Measurements from ENCODE around the gene MBOAT2. TPM values are rescaled to one million over a fixed set of nuclear protein-coding genes. Genes with fewer than 3 reads are reported as not detected.
"Not testable (repeated sequence)": the region's sequence is repeated elsewhere in the genome, so short reads cannot be mapped to it uniquely, and the experiment has no call there.

MBOAT2 gene
- total and polyA plus RNA-seq, 4 donors = 75.1 to 116 (median 85.5) TPM

DNA sequence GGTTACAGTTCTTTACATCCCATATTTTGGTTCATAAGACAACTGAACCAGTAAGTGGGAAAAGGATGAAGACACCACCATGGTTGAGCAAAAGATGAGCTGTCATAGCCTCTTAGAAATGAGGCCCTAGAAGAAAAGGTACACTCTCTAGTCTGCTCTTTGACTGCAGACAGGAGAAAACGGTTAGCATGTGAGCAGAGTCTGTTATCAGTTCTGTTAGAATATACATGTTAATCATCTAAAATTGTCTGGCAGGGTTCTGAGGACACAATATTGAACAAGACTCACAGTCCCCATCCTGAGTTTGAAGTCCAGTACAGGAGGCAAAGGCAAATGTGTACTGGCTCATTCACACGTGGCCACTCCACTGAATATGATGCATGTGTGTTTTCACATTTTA is 78.1 kb downstream of the MBOAT2 start:
- no CpG with 5 or more reads among the region's 2 CpGs for WGBS (ENCODE audit: insufficient coverage)
- DNase-seq (ENCODE audit: low read depth in 4 of 6, low spot score in 6 of 6) = no peak
- Histone ChIP-seq H3K9me3 (ENCODE audit: control insufficient read depth, insufficient read depth, low read length) (no peaks in the 10 kb centered on the region), H3K4me3 (ENCODE audit: low read depth, low read length) (no peak overlapping the region), H3K27ac (ENCODE audit: low read depth, low read length) (no peak overlapping the region), H3K27me3 (ENCODE audit: control insufficient read depth, insufficient read depth, low read length) (no peaks in the 10 kb centered on the region), H3K4me1 (ENCODE audit: control insufficient read depth, insufficient read depth, low read length) (peaks cover 22% of the 10 kb centered on the region), H3K36me3 (ENCODE audit: control insufficient read depth, insufficient read depth, low read length) (no peaks in the 10 kb centered on the region)

GRCh38 chr2:8923183-8923582 is 80.3 kb downstream of the MBOAT2 start:
- DNase-seq (ENCODE audit: low read depth in 4 of 6, low spot score in 6 of 6) = no peak
- H3K27ac ChIP-seq (ENCODE audit: low read depth, low read length) = no peak overlapping the region
- no peak overlapping the region for H3K4me3 ChIP-seq (ENCODE audit: low read depth, low read length)
- WGBS (ENCODE audit: insufficient coverage) = 86% methylated on average over 1 of the region's 1 CpG
- no peaks in the 10 kb centered on the region for H3K27me3 ChIP-seq (ENCODE audit: control insufficient read depth, insufficient read depth, low read length)
- H3K36me3 ChIP-seq (ENCODE audit: control insufficient read depth, insufficient read depth, low read length) = no peaks in the 10 kb centered on the region
- no peaks in the 10 kb centered on the region for H3K9me3 ChIP-seq (ENCODE audit: control insufficient read depth, insufficient read depth, low read length)
- peaks cover 22% of the 10 kb centered on the region for H3K4me1 ChIP-seq (ENCODE audit: control insufficient read depth, insufficient read depth, low read length)

DNA sequence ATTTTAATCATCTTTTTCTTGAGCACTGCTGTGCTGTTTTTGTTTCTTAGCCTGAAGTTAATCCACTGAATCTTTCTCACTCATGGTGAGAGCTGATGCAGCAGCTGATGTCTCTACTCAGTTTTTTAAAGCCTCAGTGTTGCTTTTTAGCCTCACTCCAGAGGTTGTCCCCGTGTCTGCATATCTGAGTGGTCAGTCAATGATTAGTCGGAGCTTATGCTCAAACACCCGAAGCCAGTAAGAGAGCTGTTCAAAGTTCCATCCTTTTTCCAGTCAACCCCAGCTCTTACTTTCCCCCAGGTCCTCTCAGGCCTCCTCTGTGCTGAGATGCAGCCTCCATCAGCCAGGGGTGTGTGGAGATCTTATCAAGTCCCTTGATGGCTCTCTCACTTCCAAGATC is 81.1 kb downstream of the MBOAT2 start:
- no peak for DNase-seq (ENCODE audit: low read depth in 4 of 6, low spot score in 6 of 6)
- Histone ChIP-seq H3K4me3 (ENCODE audit: low read depth, low read length) (no peak overlapping the region), H3K4me1 (ENCODE audit: control insufficient read depth, insufficient read depth, low read length) (peaks cover 14% of the 10 kb centered on the region), H3K27me3 (ENCODE audit: control insufficient read depth, insufficient read depth, low read length) (no peaks in the 10 kb centered on the region), H3K9me3 (ENCODE audit: control insufficient read depth, insufficient read depth, low read length) (no peaks in the 10 kb centered on the region), H3K36me3 (ENCODE audit: control insufficient read depth, insufficient read depth, low read length) (no peaks in the 10 kb centered on the region), H3K27ac (ENCODE audit: low read depth, low read length) (no peak overlapping the region)
- WGBS (ENCODE audit: insufficient coverage) = 86% methylated on average over 3 of the region's 3 CpGs

DNA sequence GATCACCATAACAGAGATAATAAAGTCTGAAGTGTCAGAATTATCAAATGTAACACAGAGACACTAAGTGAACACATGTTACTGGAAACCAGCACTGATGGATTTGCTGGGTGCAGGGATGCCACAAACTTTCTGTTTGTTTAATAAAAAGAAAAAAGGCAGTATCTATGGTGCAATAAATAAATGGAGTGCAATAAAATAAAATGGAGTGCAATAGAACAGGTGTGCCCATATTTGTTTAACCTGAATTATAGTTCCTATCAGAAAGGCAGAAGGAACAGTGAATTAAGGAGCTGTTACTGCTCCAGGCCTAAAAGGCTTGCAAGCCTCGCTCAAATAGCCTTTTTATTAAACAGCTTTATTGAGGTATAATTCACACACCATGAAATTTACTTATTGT is 85.1 kb downstream of the MBOAT2 start:
- Histone ChIP-seq H3K9me3 (ENCODE audit: control insufficient read depth, insufficient read depth, low read length) (no peaks in the 10 kb centered on the region), H3K27ac (ENCODE audit: low read depth, low read length) (no peak overlapping the region), H3K4me1 (ENCODE audit: control insufficient read depth, insufficient read depth, low read length) (no peaks in the 10 kb centered on the region), H3K36me3 (ENCODE audit: control insufficient read depth, insufficient read depth, low read length) (no peaks in the 10 kb centered on the region), H3K27me3 (ENCODE audit: control insufficient read depth, insufficient read depth, low read length) (no peaks in the 10 kb centered on the region), H3K4me3 (ENCODE audit: low read depth, low read length) (no peak overlapping the region)
- no CpG with 5 or more reads among the region's 1 CpG for WGBS (ENCODE audit: insufficient coverage)
- no peak for DNase-seq (ENCODE audit: low read depth in 4 of 6, low spot score in 6 of 6)

- H3K27me3 ChIP-seq (ENCODE audit: control insufficient read depth, insufficient read depth, low read length) = no peaks in the 10 kb centered on the region
- no peaks in the 10 kb centered on the region for H3K4me1 ChIP-seq (ENCODE audit: control insufficient read depth, insufficient read depth, low read length)
- no peaks in the 10 kb centered on the region for H3K9me3 ChIP-seq (ENCODE audit: control insufficient read depth, insufficient read depth, low read length)
- 94% methylated on average over 2 of the region's 4 CpGs for WGBS (ENCODE audit: insufficient coverage)
- no peak overlapping the region for H3K4me3 ChIP-seq (ENCODE audit: low read depth, low read length)
- no peak for DNase-seq (ENCODE audit: low read depth in 4 of 6, low spot score in 6 of 6)
- H3K27ac ChIP-seq (ENCODE audit: low read depth, low read length) = no peak overlapping the region
- no peaks in the 10 kb centered on the region for H3K36me3 ChIP-seq (ENCODE audit: control insufficient read depth, insufficient read depth, low read length)
These were observed 87.5 kb downstream of the MBOAT2 start for GRCh38 chr2:8915941-8916340.

DNA sequence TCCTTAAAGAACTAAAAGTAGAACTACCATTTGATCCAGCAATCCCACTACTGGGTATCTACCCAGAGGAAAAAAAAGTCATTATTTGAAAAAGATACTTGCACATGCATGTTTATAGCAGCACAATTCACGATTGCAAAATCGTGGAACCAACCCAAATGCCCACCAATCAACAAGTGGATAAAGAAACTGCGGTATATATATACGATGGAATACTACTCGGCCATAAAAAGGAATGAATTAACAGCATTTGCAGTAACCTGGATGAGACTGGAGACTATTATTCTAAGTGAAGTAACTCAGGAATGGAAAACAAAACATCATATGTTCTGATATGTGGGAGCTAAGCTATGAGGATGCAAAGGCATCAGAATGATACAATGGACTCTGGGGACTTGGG is 89.7 kb downstream of the MBOAT2 start:
- not testable (repeated sequence) for H3K27me3 ChIP-seq (ENCODE audit: control insufficient read depth, insufficient read depth, low read length); H3K4me3 ChIP-seq (ENCODE audit: low read depth, low read length); H3K27ac ChIP-seq (ENCODE audit: low read depth, low read length); H3K4me1 ChIP-seq (ENCODE audit: control insufficient read depth, insufficient read depth, low read length); H3K36me3 ChIP-seq (ENCODE audit: control insufficient read depth, insufficient read depth, low read length); H3K9me3 ChIP-seq (ENCODE audit: control insufficient read depth, insufficient read depth, low read length); DNase-seq (ENCODE audit: low read depth in 4 of 6, low spot score in 6 of 6)
- 100% methylated on average over 3 of the region's 5 CpGs for WGBS (ENCODE audit: insufficient coverage)

GRCh38 chr2:8907764-8908288 is 95.7 kb downstream of the MBOAT2 start:
- no CpG with 5 or more reads among the region's 3 CpGs for WGBS (ENCODE audit: insufficient coverage)
- H3K4me1 ChIP-seq (ENCODE audit: control insufficient read depth, insufficient read depth, low read length) = no peaks in the 10 kb centered on the region
- DNase-seq (ENCODE audit: low read depth in 4 of 6, low spot score in 6 of 6) = peak in 1 of 6 donors; percentile 16
- H3K27me3 ChIP-seq (ENCODE audit: control insufficient read depth, insufficient read depth, low read length) = no peaks in the 10 kb centered on the region
- no peak overlapping the region for H3K27ac ChIP-seq (ENCODE audit: low read depth, low read length)
- no peak overlapping the region for H3K4me3 ChIP-seq (ENCODE audit: low read depth, low read length)
- no peaks in the 10 kb centered on the region for H3K9me3 ChIP-seq (ENCODE audit: control insufficient read depth, insufficient read depth, low read length)
- no peaks in the 10 kb centered on the region for H3K36me3 ChIP-seq (ENCODE audit: control insufficient read depth, insufficient read depth, low read length)

- not testable (repeated sequence) for H3K4me3 ChIP-seq (ENCODE audit: low read depth, low read length); DNase-seq (ENCODE audit: low read depth in 4 of 6, low spot score in 6 of 6); H3K4me1 ChIP-seq (ENCODE audit: control insufficient read depth, insufficient read depth, low read length); H3K27ac ChIP-seq (ENCODE audit: low read depth, low read length); H3K27me3 ChIP-seq (ENCODE audit: control insufficient read depth, insufficient read depth, low read length); H3K9me3 ChIP-seq (ENCODE audit: control insufficient read depth, insufficient read depth, low read length); H3K36me3 ChIP-seq (ENCODE audit: control insufficient read depth, insufficient read depth, low read length)
- 89% methylated on average over 6 of the region's 7 CpGs for WGBS (ENCODE audit: insufficient coverage)
These were observed 99.6 kb downstream of the MBOAT2 start for GRCh38 chr2:8903924-8904323.

DNA sequence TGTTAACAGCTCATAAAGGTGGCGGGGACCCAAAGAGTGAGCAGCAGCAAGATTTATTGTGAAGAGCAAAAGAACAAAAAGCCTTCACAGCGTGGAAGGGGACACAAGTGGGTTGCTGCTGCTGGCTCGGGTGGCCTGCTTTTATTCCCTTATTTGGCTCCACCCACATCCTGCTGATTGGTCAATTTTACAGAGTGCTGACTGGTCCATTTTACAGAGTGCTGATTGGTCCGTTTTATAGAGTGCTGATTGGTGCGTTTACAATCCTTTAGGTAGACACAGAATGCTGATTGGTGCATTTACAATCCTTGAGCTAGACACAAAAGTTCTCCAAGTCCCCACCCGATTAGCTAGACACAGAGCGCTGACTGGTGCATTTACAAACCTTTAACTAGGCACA is 100.7 kb downstream of the MBOAT2 start:
- 91% methylated on average over 4 of the region's 7 CpGs for WGBS (ENCODE audit: insufficient coverage)
- H3K4me1 ChIP-seq (ENCODE audit: control insufficient read depth, insufficient read depth, low read length); H3K36me3 ChIP-seq (ENCODE audit: control insufficient read depth, insufficient read depth, low read length); H3K27me3 ChIP-seq (ENCODE audit: control insufficient read depth, insufficient read depth, low read length); H3K27ac ChIP-seq (ENCODE audit: low read depth, low read length); H3K9me3 ChIP-seq (ENCODE audit: control insufficient read depth, insufficient read depth, low read length); H3K4me3 ChIP-seq (ENCODE audit: low read depth, low read length); DNase-seq (ENCODE audit: low read depth in 4 of 6, low spot score in 6 of 6): not testable (repeated sequence)

- H3K27me3 ChIP-seq (ENCODE audit: control insufficient read depth, insufficient read depth, low read length); H3K4me1 ChIP-seq (ENCODE audit: control insufficient read depth, insufficient read depth, low read length); H3K4me3 ChIP-seq (ENCODE audit: low read depth, low read length); H3K9me3 ChIP-seq (ENCODE audit: control insufficient read depth, insufficient read depth, low read length); H3K27ac ChIP-seq (ENCODE audit: low read depth, low read length); DNase-seq (ENCODE audit: low read depth in 4 of 6, low spot score in 6 of 6): not testable (repeated sequence)
- WGBS (ENCODE audit: insufficient coverage) = no CpG with 5 or more reads among the region's 1 CpG
- H3K36me3 ChIP-seq (ENCODE audit: control insufficient read depth, insufficient read depth, low read length) = peaks cover 12% of the 10 kb centered on the region
These were observed 106.3 kb downstream of the MBOAT2 start for GRCh38 chr2:8897206-8897605.

All from spinal cord (tissue), 10 donors.